DMS 273 (cell line): ENCODE data around the gene PEAR1.

Experiments used
- DNase-seq: peaks from one replicate; lab custom pipeline; 2025; ENCODE audit not compliant: unreplicated experiment; lab: John Stamatoyannopoulos, UW

Gene PEAR1

DNA sequence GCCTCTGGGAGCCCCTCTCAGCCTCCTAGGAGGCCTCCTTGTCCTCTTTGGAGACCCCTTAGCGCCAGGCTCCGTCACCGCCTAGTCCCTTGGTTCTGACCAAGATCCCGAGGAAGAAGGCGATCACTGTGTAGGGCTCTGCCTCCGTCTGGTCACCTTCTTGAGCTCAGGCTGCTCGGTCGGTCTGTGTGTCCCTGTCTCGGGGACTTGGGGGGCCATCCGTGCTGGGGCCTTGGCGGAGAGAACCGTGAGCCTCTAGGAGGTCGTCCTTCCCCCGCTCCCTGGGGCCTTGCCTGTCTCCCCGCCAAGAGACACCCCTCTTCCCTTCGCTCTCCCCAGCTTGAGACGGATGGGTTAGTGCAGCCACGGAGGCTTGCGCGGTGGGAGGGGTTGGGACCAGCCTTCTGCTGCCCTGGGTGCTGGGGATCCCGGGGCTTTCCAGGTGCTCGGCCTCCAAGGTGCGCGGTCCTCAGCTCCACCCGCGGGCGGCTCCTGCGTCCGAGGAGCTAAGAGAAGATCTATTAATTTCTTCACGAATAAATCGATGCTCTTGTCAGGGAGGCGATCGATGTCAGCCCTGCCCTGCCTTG, 33.9 kb upstream of the PEAR1 start:
- DNase-seq: peak; percentile 80

DNA sequence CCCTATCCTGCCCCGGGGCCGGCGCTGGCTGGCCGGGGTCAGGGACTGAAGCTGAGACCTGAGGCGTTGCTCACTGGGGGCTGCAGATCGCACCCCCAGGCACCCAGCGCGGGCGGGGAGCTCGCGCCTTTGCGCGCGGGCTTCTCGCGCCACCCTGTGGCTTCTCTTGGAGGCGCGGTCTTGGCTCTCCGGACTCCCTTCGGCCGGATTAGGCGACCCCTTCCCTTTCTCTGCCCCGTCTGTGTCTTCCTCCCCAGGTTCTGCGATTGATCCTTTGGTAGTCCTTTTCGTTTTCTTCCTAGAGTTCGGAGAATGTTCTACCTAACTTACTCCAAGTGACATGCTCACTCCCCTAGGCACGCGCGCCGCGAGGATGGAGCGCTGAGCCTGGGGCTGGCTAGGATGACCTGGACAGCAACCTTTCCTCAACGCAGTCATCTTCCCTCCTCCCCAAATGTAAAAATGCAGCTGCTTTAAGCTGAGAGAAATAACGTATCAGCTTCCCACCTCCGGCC, 33.3 kb upstream of the PEAR1 start:
- DNase-seq: peak; percentile 93

DNA sequence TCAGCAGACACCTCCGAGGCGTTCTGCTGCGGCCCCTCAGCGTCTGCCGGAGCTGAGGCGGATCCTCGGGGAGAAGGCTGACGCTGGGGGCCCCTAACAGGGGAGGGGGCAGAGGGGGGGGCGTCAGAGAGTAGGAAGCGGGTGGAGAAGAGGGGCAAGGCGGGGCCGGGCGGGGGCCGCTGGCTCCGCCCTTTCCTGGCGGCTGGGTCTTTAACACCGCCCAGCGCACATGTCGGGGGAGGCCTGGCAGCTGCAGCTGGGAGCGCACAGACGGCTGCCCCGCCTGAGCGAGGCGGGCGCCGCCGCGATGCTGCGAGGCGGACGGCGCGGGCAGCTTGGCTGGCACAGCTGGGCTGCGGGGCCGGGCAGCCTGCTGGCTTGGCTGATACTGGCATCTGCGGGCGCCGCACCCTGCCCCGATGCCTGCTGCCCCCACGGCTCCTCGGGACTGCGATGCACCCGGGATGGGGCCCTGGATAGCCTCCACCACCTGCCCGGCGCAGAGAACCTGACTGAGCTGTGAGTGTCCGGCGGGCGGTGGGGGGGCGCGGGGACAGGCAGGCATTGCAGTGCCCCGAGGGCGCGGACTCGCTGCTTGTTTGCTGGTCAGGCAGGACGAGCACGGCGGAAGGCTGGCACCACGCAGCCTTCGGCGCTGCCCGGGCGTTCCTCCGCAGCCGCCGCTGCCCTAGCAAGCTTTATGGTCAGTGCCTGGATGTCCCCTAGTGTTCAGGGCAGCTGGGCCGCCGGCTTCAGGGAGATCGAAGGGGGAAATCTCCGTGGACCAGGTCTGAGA, 32.7 kb upstream of the PEAR1 start, which contains the start of gene NTRK1:
TSS of gene NTRK1 (plus strand) at position 238 of the 796 bp plus-strand sequence. CDS start at position 308, 70 bp downstream.
- peak; percentile 97 for DNase-seq

DNA sequence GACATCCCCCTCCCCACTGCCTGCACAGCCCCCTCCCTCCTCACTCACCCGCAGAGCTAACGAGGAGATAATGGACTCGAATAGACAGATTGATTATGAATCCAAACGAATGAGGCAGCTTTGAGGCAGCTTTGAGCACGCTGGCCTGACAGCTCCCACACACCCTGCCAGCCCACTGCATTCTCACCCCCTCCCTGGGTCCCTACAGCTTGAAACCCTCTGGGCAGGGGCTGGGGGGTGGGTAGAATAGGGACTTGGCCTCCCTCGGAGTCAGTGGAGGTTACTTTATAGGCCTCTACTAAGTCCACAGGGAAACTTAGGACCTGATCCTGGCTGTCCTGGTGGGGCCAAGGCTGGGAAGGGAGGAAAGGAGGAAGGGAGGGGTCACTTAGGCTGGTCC, 30.9 kb upstream of the PEAR1 start:
- no peak for DNase-seq

DNA sequence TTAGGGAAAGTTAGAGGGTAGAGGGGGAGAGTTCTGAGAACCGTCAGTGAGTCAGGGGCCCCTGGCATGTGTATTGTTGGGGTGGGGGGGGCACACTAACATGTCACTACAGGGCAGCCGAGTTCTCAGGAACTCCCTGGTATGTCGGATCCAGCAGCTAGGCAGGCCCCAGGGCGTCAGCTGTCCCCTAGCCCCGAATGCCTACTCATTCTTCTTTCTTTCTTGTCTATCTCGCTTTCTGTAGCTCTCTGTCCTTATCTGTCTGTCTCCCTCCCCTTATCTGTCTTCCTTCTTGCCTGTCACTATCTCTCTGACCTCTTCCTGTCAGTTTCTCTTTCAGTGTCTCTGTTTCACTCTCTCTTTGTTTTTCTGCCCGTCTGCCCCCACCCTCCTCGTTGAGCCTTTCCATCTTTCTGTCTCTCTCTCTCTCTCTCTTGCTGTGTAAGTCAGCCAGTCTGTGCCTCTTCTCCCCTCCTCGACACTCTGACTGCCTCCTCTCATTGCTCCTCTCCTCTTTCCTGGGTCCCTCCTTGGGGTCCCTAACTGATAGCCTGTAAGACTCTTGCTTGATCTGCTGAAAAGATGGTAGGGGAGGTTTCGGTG, 30.4 kb upstream of the PEAR1 start:
- no peak for DNase-seq

DNA sequence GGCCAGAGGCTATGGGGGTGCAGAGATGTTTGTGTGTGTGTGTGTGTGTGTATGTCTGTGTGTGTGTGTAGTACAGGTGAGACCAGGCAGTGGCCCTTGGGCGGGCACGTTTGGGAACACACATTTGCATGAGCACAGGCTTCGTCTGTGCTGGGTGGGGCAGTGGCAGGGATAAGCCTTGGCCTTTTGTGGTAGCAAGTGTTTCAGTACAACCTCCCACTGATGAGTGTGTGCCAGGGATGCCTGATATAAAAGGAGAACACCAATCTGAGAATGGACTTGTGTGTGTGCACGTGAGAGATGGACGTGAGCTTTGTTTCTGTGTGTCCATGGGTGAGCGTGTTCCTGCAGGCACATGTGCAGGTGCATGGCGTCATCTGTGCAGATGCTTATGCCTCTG, 29.9 kb upstream of the PEAR1 start:
- no peak for DNase-seq

DNA sequence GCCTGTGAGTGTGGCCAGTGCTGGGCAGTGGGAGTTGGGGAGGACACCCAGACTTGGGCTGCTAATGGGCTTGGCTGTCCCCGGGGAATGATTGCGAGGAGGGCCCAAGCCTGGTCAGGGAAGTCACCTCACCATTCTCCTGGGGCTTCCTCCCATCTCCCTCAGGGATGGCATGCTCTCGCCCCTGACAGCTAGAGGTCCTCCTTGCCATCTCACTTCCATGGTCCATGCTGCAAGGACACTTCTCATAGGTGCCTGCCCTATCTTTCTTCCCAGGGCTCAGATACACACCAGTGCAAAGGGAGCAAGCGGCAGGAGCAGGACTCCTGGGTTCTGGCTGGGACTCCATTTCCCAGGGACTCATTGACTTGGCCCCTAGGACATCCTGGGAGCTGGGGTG, 28.7 kb upstream of the PEAR1 start:
- DNase-seq: no peak

DNA sequence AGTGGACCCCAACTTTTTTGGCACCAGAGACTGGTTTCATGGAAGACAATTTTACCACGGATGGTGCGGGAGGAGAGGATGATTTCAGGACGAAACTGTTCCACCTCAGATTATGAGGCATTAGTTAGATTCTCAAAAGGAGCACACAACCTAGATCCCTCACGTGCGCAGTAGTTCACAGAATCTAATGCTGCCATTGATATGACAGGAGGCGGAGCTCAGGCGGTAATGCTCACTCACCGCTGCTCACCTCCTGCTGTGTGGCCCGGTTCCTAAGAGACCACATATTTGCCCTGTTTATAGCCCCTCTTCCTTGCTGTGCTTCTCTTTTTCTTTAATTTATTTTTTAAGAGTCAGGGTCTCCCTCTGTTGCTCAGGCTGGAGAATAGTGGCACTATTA, 28.3 kb upstream of the PEAR1 start:
- DNase-seq: no peak

DNA sequence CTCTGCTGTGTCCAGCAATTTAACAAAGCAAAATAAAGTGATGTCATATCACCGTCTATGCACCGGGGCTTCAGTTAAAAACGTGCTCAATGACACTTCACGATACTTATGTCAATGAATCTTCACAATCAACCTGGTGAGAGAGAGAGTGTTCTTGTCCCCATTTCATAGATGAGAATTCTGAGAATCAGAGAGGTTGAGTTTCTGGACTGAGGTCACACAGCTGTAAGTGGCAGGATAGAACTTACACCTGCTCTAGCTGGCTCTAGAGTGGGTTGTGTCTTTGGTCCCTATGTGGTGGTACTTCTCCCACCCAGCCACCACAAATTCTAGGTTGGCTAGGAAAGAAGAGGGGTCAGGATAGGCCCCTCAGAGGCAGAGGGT, 27.7 kb upstream of the PEAR1 start:
- no peak for DNase-seq

DNA sequence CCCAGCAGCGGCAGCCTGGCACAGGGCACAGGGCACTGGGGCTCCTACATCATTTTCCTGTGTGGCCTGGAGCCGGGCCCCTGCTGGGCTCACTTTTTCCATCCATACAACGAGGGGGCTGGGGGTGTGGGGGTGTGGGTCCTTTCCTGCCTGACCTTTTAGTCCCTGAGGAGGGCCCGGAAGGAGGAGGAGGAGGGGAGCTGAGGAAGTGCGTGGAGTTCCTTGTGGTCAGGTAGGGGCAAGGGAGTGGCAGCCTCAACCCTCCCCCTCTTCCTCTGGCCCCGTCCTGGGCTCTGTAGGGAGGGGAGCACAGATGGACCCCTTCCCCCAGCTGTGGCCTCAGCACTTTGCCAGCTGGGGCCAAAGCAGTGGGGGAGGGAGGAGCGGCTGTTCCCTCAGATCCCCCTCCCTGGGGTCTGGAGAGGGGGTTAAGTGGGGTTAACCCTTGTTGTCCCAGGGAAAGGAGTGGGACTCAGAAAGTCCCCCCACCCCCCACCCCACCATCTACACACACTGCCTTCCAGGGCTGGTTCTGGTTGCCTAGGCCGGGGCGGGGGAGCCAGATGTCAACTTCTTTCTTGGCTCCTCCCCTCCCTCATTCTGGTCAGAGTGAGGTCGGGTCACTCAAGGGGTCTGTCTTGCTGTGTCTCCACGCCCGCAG, 27.1 kb upstream of the PEAR1 start:
- DNase-seq: peak; percentile 77

DNA sequence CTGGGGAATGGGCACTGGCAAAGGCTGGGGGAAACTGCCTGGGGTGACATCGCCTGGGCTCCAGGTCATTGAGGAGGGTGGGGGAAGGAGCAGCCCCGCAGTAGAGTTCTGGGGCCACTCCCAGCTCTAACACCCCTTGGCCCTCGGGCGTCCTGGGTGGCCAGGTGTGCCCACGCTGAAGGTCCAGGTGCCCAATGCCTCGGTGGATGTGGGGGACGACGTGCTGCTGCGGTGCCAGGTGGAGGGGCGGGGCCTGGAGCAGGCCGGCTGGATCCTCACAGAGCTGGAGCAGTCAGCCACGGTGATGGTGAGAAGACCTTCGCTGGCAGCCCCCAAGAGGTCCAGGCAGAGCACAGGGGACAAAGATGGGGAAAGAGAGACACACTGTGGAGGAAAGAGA, 25.2 kb upstream of the PEAR1 start:
- peak; percentile 55 for DNase-seq

DNA sequence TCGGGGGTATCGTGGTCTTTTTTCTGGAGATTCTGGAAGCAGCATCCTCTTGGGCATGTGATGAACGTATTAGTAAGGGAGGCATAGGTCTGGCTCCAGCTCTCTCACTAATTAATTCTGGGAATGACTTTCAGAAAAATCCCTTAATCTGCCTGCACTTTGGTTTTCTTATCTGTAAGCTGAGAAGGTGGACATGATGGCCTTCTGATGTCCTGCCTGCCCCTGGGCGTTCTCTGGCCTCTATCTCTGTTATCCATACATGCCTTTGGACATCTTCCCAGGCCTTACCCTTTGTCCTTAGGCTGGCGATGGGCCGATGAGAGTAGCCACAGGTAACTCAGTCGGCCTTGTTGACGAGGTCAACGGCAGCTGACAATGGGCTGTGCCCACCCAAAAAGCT, 24.1 kb upstream of the PEAR1 start:
- DNase-seq: no peak

DNA sequence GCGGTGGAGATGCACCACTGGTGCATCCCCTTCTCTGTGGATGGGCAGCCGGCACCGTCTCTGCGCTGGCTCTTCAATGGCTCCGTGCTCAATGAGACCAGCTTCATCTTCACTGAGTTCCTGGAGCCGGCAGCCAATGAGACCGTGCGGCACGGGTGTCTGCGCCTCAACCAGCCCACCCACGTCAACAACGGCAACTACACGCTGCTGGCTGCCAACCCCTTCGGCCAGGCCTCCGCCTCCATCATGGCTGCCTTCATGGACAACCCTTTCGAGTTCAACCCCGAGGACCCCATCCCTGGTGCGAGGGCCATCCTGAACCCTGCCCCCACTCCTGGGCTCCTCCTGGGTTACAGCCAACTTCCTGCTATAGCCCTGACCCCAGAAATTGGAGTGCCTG, 19.9 kb upstream of the PEAR1 start:
- DNase-seq: no peak

DNA sequence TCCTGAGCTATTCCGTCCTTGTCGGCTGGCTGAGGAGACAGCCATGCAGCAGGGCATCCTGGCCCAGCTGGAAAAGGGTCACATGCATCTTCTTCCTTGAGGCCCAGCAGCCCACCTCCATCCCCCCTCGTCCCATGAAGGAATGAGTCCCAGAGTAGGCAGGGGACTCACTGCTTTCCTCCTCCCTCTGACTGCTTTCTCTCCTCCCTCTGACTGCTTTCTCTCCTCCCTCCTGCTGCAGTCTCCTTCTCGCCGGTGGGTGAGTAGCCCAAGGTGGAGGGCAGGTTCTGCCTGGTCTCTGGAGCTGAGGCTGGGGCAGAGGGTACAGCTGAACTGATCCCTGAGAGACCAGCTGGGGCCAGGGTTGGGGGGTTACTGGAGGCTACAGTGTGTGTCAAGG, 19.4 kb upstream of the PEAR1 start:
- no peak for DNase-seq

DNA sequence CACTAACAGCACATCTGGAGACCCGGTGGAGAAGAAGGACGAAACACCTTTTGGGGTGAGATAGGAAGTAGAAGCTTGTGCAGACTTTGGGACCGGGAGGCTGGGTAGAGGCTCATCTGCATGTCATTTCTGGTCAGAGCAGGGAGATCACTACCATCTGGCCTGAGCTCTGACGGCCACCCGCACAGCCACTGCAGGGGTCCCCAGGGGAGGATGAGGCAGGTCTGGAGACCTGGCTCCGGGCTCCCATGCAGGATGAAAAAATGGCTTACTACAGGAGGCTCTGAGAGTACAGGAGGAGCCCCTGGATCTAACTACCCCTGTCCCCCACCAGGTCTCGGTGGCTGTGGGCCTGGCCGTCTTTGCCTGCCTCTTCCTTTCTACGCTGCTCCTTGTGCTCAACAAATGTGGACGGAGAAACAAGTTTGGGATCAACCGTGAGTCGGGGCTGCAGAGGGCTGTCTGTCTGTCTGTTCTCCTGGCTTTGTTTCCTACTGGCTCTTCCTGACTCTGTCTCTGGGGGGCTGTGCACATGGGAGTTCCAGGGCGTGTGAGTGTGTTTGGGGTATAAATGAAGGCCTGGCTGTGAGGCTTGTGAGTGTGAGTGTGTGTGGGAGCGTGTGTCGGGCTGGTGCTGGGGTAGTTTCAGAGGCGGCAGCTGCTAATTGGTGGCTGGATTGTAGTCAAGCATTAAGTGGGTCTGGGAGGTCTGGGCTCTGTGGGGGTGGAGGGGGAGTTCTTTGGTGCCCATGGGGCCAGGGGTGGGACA, 18.8 kb upstream of the PEAR1 start:
- DNase-seq: peak; percentile 55

DNA sequence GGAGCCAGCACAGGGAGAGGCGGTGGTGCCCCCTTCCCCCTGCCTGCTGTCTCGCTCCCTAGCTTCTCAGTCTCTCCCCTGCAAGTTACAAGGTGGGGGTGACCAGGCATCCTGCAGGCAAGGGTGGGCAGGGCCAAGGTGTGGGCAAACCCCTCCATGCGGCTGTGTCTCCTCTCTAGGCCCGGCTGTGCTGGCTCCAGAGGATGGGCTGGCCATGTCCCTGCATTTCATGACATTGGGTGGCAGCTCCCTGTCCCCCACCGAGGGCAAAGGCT, 18.2 kb upstream of the PEAR1 start:
- DNase-seq: no peak

DNA sequence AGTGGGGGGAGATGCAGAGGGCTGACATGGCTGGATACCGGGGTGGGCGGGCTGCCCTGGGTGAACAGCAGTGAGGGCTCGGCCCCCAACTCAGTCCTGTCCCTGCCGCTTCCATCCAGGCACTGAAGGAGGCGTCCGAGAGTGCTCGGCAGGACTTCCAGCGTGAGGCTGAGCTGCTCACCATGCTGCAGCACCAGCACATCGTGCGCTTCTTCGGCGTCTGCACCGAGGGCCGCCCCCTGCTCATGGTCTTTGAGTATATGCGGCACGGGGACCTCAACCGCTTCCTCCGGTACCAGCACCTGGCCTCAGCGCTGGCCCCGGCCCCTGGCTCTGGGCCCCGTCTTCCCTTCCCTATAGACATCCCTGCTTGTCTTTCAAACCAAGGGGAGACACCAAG, 17.2 kb upstream of the PEAR1 start:
- DNase-seq: no peak

DNA sequence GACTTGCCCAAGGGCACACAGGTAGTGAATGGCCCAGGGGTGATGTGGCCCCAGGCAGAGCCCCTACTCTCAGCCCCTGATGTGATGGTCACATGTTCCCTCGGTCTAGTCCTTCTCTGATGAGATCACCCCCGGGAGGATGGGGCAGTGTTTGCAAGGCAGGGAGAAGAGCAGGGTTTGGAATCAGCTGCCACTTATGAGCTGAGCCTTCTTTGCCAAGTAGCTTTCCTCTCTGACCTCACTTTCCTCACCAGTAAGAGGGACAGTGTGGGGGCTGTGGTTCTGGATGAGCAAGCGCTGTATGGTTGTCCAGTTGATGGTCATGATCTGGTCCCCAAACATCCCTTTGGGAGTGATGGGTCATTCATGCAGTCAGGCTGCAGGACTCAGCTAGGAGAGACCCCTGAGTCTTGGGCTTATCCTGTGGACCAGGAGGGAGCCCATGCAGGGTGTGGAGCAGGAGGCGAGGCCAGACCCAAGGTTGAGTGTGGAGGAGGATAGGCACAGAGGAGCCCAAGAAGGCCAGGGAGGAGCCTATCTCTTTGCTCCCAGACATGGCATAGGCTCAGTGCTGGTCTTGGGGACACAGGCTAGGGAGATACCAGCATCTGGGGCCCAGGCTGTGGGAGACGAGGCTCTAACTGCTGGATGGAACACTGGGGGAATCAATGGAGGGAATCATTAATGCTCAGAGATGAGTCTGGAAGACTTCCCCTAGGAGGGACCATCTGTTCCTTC, 15.9 kb upstream of the PEAR1 start:
- no peak for DNase-seq

DNA sequence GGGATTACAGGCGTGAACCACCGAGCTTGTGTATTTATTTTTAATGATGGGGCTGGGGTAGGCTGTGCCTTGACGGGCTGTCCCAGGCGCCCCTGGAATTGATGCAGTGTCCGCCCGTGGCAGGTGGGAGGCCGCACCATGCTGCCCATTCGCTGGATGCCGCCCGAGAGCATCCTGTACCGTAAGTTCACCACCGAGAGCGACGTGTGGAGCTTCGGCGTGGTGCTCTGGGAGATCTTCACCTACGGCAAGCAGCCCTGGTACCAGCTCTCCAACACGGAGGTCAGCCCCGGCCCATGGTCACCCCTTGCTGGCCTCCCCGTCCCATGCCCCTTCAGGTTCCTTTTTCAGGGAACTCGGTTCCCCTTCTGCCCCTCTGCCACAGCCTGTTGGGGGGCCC, 13.6 kb upstream of the PEAR1 start:
- no peak for DNase-seq

DNA sequence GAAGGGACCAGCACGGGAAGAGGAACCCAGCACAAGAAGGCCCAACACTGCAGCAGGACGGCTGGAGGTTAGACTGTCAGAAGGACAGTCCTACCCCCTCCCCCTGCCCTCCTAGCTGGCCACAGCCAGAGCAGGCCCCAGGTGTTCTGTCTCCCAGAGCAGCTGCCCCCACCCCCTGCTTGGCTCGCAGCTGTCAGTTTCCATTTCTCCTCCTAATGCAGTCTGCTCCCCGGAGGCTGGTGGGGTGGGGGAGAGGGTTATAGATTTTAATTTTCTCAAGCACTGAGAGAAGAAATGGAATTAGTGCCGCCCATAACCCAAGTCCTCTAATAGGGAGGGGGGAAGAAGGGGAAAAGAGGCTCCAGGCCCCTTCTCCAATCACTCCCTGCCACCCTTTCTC, 13.0 kb upstream of the PEAR1 start:
- peak; percentile 42 for DNase-seq

DNA sequence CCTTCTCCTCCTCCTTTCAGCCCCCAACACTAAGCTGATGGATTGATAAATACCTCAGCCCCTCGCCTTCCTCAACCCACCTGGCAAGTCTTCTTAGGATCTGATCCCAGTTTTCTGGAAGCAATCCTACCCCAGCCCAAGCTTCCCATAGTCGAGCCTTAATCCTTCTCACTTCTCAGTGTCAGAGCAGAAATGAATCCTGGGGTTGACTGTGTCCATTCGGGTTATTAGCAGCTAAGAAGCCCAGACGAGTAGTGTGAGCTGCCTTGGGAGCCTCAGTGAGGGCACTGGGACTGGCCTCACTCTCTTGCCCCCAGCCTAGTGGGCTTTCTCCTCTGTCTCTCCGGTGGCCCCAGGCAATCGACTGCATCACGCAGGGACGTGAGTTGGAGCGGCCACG, 12.4 kb upstream of the PEAR1 start:
- no peak for DNase-seq
